ENCODE results near the gene JHY.

The JHY gene

GRCh38 chr11:122848186-122848585, 34.4 kb upstream of the JHY start:
- TF ChIP-seq, protein P1, sequence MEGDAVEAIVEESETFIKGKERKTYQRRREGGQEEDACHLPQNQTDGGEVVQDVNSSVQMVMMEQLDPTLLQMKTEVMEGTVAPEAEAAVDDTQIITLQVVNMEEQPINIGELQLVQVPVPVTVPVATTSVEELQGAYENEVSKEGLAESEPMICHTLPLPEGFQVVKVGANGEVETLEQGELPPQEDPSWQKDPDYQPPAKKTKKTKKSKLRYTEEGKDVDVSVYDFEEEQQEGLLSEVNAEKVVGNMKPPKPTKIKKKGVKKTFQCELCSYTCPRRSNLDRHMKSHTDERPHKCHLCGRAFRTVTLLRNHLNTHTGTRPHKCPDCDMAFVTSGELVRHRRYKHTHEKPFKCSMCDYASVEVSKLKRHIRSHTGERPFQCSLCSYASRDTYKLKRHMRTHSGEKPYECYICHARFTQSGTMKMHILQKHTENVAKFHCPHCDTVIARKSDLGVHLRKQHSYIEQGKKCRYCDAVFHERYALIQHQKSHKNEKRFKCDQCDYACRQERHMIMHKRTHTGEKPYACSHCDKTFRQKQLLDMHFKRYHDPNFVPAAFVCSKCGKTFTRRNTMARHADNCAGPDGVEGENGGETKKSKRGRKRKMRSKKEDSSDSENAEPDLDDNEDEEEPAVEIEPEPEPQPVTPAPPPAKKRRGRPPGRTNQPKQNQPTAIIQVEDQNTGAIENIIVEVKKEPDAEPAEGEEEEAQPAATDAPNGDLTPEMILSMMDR (IDR thresholded peaks at IDR 0.05; ENCODE audit: insufficient read depth, missing control alignments), result no peak
- DNase-seq (ENCODE audit: insufficient read length, low spot score), result no peak
- no peak for FAIRE-seq

GRCh38 chr11:122850076-122850631, 32.4 kb upstream of the JHY start:
- no peak for FAIRE-seq
- DNase-seq (ENCODE audit: insufficient read length, low spot score), result no peak

GRCh38 chr11:122851366-122851966, 31.1 kb upstream of the JHY start:
- DNase-seq (ENCODE audit: insufficient read length, low spot score), result no peak
- FAIRE-seq, result no peak
- TF ChIP-seq, protein P1 (IDR thresholded peaks at IDR 0.05; ENCODE audit: insufficient read depth, missing control alignments), result no peak

More at GRCh38 chr11:122850076-122850631, 32.4 kb upstream of the JHY start:
- TF ChIP-seq, protein P1 (IDR thresholded peaks at IDR 0.05; ENCODE audit: insufficient read depth, missing control alignments), result no peak

DNA sequence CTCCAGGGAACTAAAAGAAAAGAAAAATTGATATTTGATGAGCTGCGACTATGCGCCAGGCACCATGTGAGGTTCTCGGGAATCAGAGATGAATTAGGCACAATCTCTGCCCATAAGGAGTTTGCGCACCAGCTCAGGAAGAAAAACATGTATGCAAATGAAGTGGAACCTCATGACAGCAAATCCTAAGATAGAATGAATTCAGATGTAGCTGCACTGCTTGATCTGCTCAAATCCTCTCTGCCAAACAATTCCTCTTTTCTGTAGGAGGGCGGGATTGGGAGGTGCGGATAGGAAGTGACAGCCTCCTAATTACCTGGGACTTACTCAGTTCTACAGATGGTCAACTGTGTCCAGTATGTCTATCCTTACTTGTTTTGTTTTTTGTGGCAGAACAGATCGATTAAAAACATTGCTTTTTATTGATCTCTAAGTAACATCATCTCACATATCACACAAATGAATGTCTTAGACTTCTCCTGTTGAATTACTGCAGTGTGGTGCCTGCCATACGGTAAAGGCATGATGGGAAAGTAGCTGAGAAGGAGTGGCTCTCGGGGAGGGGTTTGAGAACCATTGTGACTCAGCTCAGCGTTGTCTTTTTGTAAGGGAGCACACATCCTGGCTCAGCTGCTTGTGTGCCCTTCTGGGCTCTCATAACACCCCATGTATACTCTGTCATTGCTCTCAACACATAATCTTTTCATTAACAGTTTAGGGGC, 30.3 kb upstream of the JHY start:
- FAIRE-seq (no peak), DNase-seq (ENCODE audit: insufficient read length, low spot score) (no peak)
- TF ChIP-seq, protein P1 (IDR thresholded peaks at IDR 0.05; ENCODE audit: insufficient read depth, missing control alignments), result no peak

- FAIRE-seq (no peak), DNase-seq (ENCODE audit: insufficient read length, low spot score) (no peak)
- TF ChIP-seq, protein P1 (IDR thresholded peaks at IDR 0.05; ENCODE audit: insufficient read depth, missing control alignments), result no peak
Measured at GRCh38 chr11:122852796-122853160, 29.8 kb upstream of the JHY start.

DNA sequence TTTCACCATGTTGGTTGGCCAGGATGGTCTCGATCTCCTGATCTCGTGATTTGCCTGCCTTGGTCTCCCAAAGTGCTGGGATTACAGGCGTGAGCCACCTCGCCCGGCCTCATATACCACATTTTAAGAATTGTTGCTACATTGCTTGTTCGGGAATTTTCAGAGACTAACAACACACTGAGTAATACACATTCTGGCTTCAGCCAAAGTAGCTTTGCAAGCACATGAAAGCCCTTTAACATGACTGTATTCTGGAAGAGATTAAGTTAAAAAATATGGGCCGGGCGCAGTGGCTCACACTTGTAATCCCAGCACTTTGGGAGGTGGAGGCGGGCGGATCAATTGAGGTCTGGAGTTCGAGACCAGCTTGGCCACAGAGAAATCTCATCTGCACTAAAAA, 29.3 kb upstream of the JHY start:
- no peak for FAIRE-seq
- DNase-seq (ENCODE audit: insufficient read length, low spot score), result no peak
- TF ChIP-seq, protein P1 (IDR thresholded peaks at IDR 0.05; ENCODE audit: insufficient read depth, missing control alignments), result no peak

GRCh38 chr11:122853971-122854446, 28.6 kb upstream of the JHY start:
- peak; percentile 32 for FAIRE-seq
- no peak for DNase-seq (ENCODE audit: insufficient read length, low spot score)
- TF ChIP-seq, protein P1 (IDR thresholded peaks at IDR 0.05; ENCODE audit: insufficient read depth, missing control alignments), result peak; percentile 75
